A549 (cell line): ENCODE data around the gene ABCC4.

ENCODE experiments used
- KDM1A ChIP-seq: fragments of 200-600 bp; sonication (generic); IDR thresholded peaks from 2 replicates; pipeline ENCODE4 v1.6.1; 2016; ENCODE audit warnings: low read depth, mild to moderate bottlenecking
- TF ChIP-seq, protein P1 (sequence below): IDR thresholded peaks from 2 replicates; pipeline ENCODE4 v1.6.1; 2012
- TF ChIP-seq, protein P2 (sequence below): fragments of 200-600 bp; sonication (generic); IDR thresholded peaks from 2 replicates; pipeline ENCODE4 v1.6.1; 2016; ENCODE audit warnings: antibody characterized with exemption, mild to moderate bottlenecking, moderate library complexity

DNA sequence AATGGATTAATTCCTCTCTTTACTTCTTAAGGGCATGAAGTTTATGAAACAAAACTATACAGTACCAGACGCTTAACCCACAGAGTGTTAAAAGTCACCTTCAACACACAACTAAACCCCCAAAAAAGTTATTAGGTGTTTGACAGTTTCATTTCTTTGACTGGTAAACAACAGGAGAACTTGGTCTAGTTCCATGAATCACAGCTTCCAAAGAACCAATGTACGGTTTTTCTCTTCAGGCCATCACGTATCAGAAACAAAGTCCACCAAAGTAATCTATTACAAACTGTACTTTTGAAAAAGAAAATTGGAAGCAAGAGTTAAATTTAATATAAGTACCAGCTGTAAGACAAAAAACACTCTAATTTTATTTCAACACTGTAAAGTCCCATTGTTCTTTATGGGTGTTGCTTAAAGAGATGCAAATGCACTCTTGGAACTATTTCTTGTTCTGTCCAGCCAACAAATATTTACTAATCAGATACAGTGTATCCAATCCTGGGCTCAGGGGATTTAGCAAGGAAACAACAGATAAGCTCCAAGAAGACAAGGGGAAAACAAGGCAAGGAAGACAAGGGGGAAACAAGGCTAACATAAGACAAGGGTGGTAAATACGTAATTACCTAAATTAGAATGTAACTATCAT lies 149.2 kb downstream of the ABCC4 start:
- TF ChIP-seq, protein P1, sequence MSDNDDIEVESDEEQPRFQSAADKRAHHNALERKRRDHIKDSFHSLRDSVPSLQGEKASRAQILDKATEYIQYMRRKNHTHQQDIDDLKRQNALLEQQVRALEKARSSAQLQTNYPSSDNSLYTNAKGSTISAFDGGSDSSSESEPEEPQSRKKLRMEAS = no peak
- TF ChIP-seq, protein P2, sequence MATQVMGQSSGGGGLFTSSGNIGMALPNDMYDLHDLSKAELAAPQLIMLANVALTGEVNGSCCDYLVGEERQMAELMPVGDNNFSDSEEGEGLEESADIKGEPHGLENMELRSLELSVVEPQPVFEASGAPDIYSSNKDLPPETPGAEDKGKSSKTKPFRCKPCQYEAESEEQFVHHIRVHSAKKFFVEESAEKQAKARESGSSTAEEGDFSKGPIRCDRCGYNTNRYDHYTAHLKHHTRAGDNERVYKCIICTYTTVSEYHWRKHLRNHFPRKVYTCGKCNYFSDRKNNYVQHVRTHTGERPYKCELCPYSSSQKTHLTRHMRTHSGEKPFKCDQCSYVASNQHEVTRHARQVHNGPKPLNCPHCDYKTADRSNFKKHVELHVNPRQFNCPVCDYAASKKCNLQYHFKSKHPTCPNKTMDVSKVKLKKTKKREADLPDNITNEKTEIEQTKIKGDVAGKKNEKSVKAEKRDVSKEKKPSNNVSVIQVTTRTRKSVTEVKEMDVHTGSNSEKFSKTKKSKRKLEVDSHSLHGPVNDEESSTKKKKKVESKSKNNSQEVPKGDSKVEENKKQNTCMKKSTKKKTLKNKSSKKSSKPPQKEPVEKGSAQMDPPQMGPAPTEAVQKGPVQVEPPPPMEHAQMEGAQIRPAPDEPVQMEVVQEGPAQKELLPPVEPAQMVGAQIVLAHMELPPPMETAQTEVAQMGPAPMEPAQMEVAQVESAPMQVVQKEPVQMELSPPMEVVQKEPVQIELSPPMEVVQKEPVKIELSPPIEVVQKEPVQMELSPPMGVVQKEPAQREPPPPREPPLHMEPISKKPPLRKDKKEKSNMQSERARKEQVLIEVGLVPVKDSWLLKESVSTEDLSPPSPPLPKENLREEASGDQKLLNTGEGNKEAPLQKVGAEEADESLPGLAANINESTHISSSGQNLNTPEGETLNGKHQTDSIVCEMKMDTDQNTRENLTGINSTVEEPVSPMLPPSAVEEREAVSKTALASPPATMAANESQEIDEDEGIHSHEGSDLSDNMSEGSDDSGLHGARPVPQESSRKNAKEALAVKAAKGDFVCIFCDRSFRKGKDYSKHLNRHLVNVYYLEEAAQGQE = no peak
- TF ChIP-seq KDM1A = no peak
